ENCODE results near the gene ZSWIM9. TPM values are rescaled to one million over a fixed set of nuclear protein-coding genes. Genes with fewer than 3 reads are reported as not detected.
A peak's percentile ranks its signal among the peaks of the same experiment; 100 is the strongest.

Gene ZSWIM9
- 10 to 100 TPM in 1 of 2 donors, 1 to 10 TPM in 1; 9.0 to 10.2 TPM for total RNA-seq

- Mint-ChIP-seq H3K27ac (peak within 1 kb of the TSS; percentile 93 to 98), H3K9me3 (no peaks in the 10 kb centered on the region), H3K36me3 (peaks cover 33 to 34% of the 10 kb centered on the region in 2 donors)
- DNase-seq (ENCODE audit: low spot score in 2 of 2) (peak; percentile 90 to 93), ATAC-seq (peak; percentile 92 to 94)
These were observed at the start of gene ZSWIM9, which contains the start of gene LIG1 for GRCh38 chr19:48169939-48170803. Gene ZSWIM9 (plus strand): TSS chr19:48170680. CDS start chr19:48171803, 1,123 bp downstream. Gene LIG1 (minus strand): TSS chr19:48170344. CDS start chr19:48165566, 4,778 bp downstream.

GRCh38 chr19:48121066-48121465, 49.4 kb upstream of the ZSWIM9 start:
- Mint-ChIP-seq H3K27ac (no peak overlapping the region), H3K9me3 (no peaks in the 10 kb centered on the region), H3K36me3 (peaks cover 21 to 42% of the 10 kb centered on the region in 2 donors)
- DNase-seq (ENCODE audit: low spot score in 2 of 2), result no peak
- ATAC-seq, result no peak

DNA sequence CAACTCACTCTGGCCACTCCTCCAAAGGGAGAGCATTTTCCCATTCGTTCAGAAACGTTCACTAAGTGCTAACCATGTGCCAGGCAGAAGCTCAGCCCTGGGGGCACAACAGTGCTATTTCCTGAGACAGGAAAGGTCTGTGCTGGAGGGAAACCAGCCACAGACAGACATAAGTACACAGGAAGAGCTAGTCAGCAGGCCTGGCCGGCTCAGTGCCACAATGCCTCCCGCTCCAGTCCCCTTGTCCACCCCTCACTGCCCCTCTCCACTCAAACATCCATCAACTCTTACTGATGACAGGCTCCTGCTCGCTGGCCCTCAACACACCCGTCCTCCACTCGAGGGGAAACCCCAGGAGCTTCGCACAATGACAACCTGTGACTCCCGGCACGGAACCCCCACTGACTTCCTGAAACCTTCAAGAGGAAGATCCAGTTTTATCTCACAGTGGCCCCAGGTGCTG, 48.5 kb upstream of the ZSWIM9 start:
- peak overlapping the region; percentile 80 to 97 for H3K27ac Mint-ChIP-seq
- ATAC-seq (peak; percentile 36 to 47), DNase-seq (ENCODE audit: low spot score in 2 of 2) (no peak)
- peaks cover 21 to 45% of the 10 kb centered on the region in 2 donors for H3K36me3 Mint-ChIP-seq
- no peaks in the 10 kb centered on the region for H3K9me3 Mint-ChIP-seq

DNA sequence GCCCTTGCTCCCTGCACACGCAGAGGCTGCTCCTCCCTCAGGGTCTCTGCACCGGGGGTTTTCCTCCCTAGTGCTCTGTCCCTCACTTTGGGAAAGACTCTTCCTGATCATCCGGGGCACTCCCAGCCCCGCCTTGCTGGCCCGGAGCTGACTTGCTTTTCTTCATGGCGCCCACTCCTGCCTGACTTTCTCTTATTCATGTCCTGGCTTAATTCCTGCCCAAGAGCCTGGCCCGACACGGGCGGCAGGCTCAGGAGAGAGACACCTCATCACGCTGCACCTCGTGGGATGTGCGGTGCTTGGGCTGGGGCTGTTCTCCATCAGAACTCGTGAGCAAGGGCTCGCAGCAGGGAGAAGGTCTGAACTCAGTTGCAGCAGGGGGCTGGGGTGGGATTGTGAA, 48.1 kb upstream of the ZSWIM9 start:
- no peak for ATAC-seq
- H3K36me3 Mint-ChIP-seq, result peaks cover 24 to 49% of the 10 kb centered on the region in 2 donors
- peak overlapping the region; percentile 80 to 97 for H3K27ac Mint-ChIP-seq
- no peaks in the 10 kb centered on the region for H3K9me3 Mint-ChIP-seq
- DNase-seq (ENCODE audit: low spot score in 2 of 2), result no peak

GRCh38 chr19:48123907-48124651, 46.4 kb upstream of the ZSWIM9 start:
- H3K9me3 Mint-ChIP-seq, result no peaks in the 10 kb centered on the region
- H3K27ac Mint-ChIP-seq, result peak overlapping the region; percentile 80 to 93
- peak in 1 of 2 donors; percentile 52 for DNase-seq (ENCODE audit: low spot score in 2 of 2)
- peaks cover 38 to 59% of the 10 kb centered on the region in 2 donors for H3K36me3 Mint-ChIP-seq
- ATAC-seq, result peak; percentile 70 to 83

DNA sequence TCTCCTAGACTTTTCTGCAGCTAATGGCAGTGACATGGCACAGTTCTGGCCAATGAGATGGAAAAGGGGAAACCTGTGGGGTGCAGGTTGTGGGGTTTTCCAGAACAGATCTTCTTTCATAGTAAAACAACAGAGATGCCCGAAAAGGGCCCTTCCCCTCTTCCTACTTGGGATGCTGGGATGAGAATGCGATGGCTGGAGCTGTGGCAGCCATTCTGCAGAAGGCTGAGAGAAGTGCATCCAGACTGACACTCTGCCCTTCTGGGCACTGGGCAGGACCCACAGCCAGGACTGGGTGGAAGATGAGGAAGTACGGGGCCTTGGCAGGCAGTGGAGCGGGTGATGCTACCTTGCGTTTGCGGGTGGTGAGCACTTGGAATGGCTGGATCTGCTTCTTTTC, 42.9 kb upstream of the ZSWIM9 start:
- no peak for DNase-seq (ENCODE audit: low spot score in 2 of 2)
- Mint-ChIP-seq H3K36me3 (peaks cover 41 to 71% of the 10 kb centered on the region in 2 donors), H3K9me3 (no peaks in the 10 kb centered on the region), H3K27ac (peak overlapping the region in 1 of 2 donors; percentile 68)
- no peak for ATAC-seq

- no peak overlapping the region for H3K27ac Mint-ChIP-seq
- ATAC-seq, result no peak
- H3K36me3 Mint-ChIP-seq, result peaks cover 27 to 30% of the 10 kb centered on the region in 2 donors
- no peaks in the 10 kb centered on the region for H3K9me3 Mint-ChIP-seq
- no peak for DNase-seq (ENCODE audit: low spot score in 2 of 2)
These were observed 37.4 kb upstream of the ZSWIM9 start for GRCh38 chr19:48133094-48133493.

DNA sequence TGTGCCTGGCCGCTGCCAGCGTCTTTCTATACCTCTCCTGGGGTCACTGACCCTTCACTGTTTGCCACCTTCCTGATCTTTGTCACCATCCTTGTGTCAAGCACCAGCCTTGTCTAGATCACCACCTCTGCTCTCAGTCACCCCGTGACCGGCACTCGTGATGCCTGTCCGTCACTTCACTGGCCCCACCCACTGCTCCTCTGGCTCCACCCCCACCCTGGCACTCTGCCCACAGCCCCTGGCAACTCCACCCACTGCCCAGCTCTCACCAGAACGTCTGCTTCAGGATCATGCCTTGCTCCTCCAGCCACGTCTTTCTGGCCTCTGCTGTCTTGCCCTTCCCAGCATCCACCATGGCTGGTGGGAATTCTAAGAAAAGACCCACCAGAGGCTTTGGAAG, 35.1 kb upstream of the ZSWIM9 start:
- Mint-ChIP-seq H3K36me3 (peaks cover 16 to 28% of the 10 kb centered on the region in 2 donors), H3K9me3 (no peaks in the 10 kb centered on the region), H3K27ac (peak overlapping the region; percentile 65 to 74)
- ATAC-seq, result peak in 1 of 2 donors; percentile 25
- peak in 1 of 2 donors; percentile 21 for DNase-seq (ENCODE audit: low spot score in 2 of 2)

- H3K9me3 Mint-ChIP-seq, result no peaks in the 10 kb centered on the region
- no peak overlapping the region for H3K27ac Mint-ChIP-seq
- DNase-seq (ENCODE audit: low spot score in 2 of 2) (no peak), ATAC-seq (no peak)
- peaks cover 8 to 22% of the 10 kb centered on the region in 2 donors for H3K36me3 Mint-ChIP-seq
These were observed 33.9 kb upstream of the ZSWIM9 start for GRCh38 chr19:48136547-48136946.

DNA sequence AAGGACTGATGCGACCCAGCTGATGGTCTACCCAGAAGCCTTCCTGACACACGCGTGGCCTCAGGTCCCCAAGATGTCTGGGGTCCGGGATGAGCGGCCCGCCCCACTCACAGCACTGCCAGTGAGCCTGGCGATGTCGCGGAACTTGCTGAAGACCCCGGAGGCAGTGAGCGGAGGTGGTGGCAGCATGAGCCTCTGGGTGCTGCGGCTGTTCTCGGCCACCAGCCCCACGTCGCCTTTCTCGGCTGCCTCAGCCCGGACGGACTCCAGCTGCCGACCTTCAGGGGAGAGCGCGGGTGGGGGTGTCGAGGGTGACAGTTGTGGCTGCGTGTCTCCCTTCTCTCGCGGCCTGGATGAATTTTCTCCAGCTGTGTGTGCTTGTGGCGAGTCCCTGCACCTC, 33.1 kb upstream of the ZSWIM9 start:
- ATAC-seq, result no peak
- Mint-ChIP-seq H3K36me3 (peaks cover 0 to 16% of the 10 kb centered on the region in 2 donors), H3K9me3 (no peaks in the 10 kb centered on the region), H3K27ac (no peak overlapping the region)
- no peak for DNase-seq (ENCODE audit: low spot score in 2 of 2)

DNA sequence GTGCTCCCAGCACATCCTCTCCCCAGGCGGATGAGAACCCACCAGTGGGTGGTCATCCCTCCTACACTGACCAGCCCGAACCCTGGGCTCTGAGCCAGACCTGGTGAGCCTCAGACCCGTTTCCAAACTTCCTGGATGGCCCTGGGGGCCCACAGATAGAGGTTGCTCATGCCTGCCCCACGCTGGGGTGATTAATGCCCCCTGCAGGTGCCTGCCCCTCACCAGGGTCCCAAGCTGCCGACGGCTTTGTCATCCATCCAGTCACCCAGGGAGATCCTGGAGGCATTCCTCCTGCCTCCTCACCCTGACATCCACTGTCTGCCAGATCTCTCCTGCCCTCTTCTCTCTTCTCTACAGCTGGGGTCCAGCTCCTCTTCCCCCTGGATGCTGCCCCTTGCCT, 31.4 kb upstream of the ZSWIM9 start:
- DNase-seq (ENCODE audit: low spot score in 2 of 2) (no peak), ATAC-seq (no peak)
- H3K27ac Mint-ChIP-seq, result peak overlapping the region in 1 of 2 donors; percentile 25
- peaks cover 16 to 23% of the 10 kb centered on the region in 2 donors for H3K36me3 Mint-ChIP-seq
- H3K9me3 Mint-ChIP-seq, result no peaks in the 10 kb centered on the region

GRCh38 chr19:48147597-48148175, 22.8 kb upstream of the ZSWIM9 start:
- H3K36me3 Mint-ChIP-seq, result peaks cover 28 to 30% of the 10 kb centered on the region in 2 donors
- ATAC-seq (peak; percentile 16 to 17), DNase-seq (ENCODE audit: low spot score in 2 of 2) (no peak)
- peak overlapping the region in 1 of 2 donors; percentile 68 for H3K27ac Mint-ChIP-seq
- H3K9me3 Mint-ChIP-seq, result no peaks in the 10 kb centered on the region

DNA sequence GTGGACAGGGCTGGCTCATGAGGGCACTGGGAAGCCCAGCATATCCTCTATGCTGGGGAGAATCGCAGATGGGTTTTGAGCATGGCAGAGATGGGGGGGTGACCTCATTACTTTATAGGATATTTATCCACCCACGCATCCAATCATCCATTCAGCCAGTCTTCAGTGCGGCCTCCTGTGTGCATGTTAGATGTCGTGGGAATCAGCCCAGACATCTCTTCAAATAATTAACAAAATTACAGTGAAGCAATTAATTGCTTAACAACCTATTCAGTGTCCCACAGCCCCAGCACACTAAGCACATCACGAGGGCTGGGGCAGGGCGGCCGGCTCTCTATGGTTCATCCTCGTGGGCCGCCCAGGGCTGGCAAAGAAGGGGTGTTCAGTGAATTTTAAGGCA, 21.9 kb upstream of the ZSWIM9 start:
- DNase-seq (ENCODE audit: low spot score in 2 of 2) (no peak), ATAC-seq (no peak)
- no peak overlapping the region for H3K27ac Mint-ChIP-seq
- peaks cover 20 to 28% of the 10 kb centered on the region in 2 donors for H3K36me3 Mint-ChIP-seq
- H3K9me3 Mint-ChIP-seq, result no peaks in the 10 kb centered on the region

DNA sequence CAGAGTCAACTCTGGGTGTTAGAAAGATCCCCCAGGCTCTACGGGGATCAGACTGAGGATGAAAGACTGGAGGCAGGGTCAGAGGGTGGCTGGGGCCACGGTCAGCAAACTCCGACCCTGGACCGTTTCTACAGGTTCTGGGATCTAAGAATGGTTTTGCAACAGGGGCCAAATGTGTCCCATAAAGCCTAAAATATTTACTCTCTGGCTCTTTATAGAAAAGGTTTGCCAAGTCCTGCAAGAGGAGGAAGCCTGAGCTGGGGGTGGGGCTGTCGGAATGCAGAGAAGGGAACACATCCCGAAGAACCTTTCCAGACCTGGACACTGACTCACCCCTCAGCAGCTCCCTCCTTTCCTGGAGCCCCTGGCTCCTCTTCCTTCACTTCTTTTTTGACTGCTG, 21.1 kb upstream of the ZSWIM9 start:
- no peak for ATAC-seq
- H3K36me3 Mint-ChIP-seq, result peaks cover 13 to 22% of the 10 kb centered on the region in 2 donors
- H3K9me3 Mint-ChIP-seq, result no peaks in the 10 kb centered on the region
- no peak for DNase-seq (ENCODE audit: low spot score in 2 of 2)
- H3K27ac Mint-ChIP-seq, result peak overlapping the region in 1 of 2 donors; percentile 8

DNA sequence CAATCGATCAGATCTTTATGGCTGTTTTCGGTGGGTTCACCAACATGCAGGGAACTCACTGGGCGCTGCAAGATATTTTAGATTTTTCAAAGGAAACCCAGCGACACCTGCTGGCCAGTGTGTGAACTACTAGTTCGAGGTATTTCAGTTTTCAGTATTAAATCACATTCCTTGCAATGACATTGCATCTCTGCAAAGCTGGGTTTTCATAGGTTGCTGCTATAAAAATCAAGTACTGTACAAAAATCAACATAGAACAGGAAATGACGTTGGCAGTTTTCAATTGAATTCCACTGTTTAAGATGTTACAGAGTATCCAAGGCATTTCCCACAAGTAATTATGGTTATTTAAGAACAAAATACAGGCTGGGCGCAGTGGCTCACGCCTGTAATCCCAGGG, 17.9 kb upstream of the ZSWIM9 start:
- peak in 1 of 2 donors; percentile 48 for ATAC-seq
- Mint-ChIP-seq H3K9me3 (no peaks in the 10 kb centered on the region), H3K27ac (no peak overlapping the region), H3K36me3 (peaks cover 13 to 18% of the 10 kb centered on the region in 2 donors)
- peak in 1 of 2 donors; percentile 68 for DNase-seq (ENCODE audit: low spot score in 2 of 2)

GRCh38 chr19:48154003-48154402, 16.5 kb upstream of the ZSWIM9 start:
- peak in 1 of 2 donors; percentile 32 for ATAC-seq
- Mint-ChIP-seq H3K9me3 (no peaks in the 10 kb centered on the region), H3K27ac (peak overlapping the region in 1 of 2 donors; percentile 73), H3K36me3 (peaks cover 23 to 25% of the 10 kb centered on the region in 2 donors)
- DNase-seq (ENCODE audit: low spot score in 2 of 2), result no peak

Data from activated naive CD4-positive, alpha-beta T cell treated with anti-CD3 and anti-CD28 coated beads, Interleukin-2, amount 50 U/mL, for 72 hours (primary cell).